GM19351 (cell line): ENCODE measurements around the gene LRRC34.
A peak's percentile ranks its signal among the peaks of the same experiment; 100 is the strongest.

ENCODE experiments used
- ATAC-seq: cut with Tn5 transposase; IDR thresholded peaks from one replicate; pipeline ENCODE4 v1.9.1; 2021; ENCODE audit warnings: mild to moderate bottlenecking, moderate library complexity; ENCODE audit not compliant: unreplicated experiment

LRRC34 gene

GRCh38 chr3:169812332-169813235, at the start of gene LRRC34, which contains the start of gene LRRIQ4:
Gene LRRC34, minus strand, starts transcription at chr3:169812904. Its CDS starts 356 bp downstream, at chr3:169812548.
Gene LRRIQ4, plus strand, starts transcription at chr3:169812870. Its CDS starts 9,052 bp downstream, at chr3:169821922.
- peak; percentile 62 for ATAC-seq

- no peak for ATAC-seq
Measured at GRCh38 chr3:169861871-169862270, 49.2 kb upstream of the LRRC34 start.

- ATAC-seq, result no peak
Measured at GRCh38 chr3:169857811-169858210, 45.1 kb upstream of the LRRC34 start.

GRCh38 chr3:169855514-169855913, 42.8 kb upstream of the LRRC34 start:
- no peak for ATAC-seq

GRCh38 chr3:169850618-169851017, 37.9 kb upstream of the LRRC34 start:
- no peak for ATAC-seq

GRCh38 chr3:169848741-169849140, 36.0 kb upstream of the LRRC34 start:
- ATAC-seq, result no peak

- no peak for ATAC-seq
Measured at GRCh38 chr3:169847896-169848295, 35.2 kb upstream of the LRRC34 start.

GRCh38 chr3:169846458-169847193, 33.9 kb upstream of the LRRC34 start:
- peak; percentile 98 for ATAC-seq

GRCh38 chr3:169842960-169843359, 30.3 kb upstream of the LRRC34 start:
- no peak for ATAC-seq

GRCh38 chr3:169841171-169841570, 28.5 kb upstream of the LRRC34 start:
- peak; percentile 66 for ATAC-seq

- no peak for ATAC-seq
Measured at GRCh38 chr3:169838511-169839030, 25.9 kb upstream of the LRRC34 start.

- ATAC-seq, result no peak
Measured at GRCh38 chr3:169836942-169837275, 24.2 kb upstream of the LRRC34 start.

GRCh38 chr3:169836078-169836941, 23.6 kb upstream of the LRRC34 start:
- peak; percentile 90 for ATAC-seq

- ATAC-seq, result no peak
Measured at GRCh38 chr3:169835533-169835932, 22.8 kb upstream of the LRRC34 start.

- no peak for ATAC-seq
Measured at GRCh38 chr3:169827712-169828111, 15.0 kb upstream of the LRRC34 start.

- ATAC-seq, result no peak
Measured at GRCh38 chr3:169825316-169825715, 12.6 kb upstream of the LRRC34 start.

GRCh38 chr3:169822983-169823382, 10.3 kb upstream of the LRRC34 start:
- no peak for ATAC-seq

GRCh38 chr3:169822540-169822939, 9.8 kb upstream of the LRRC34 start:
- no peak for ATAC-seq

- ATAC-seq, result no peak
Measured at GRCh38 chr3:169822091-169822490, 9.4 kb upstream of the LRRC34 start.

GRCh38 chr3:169818316-169818715, 5.6 kb upstream of the LRRC34 start:
- ATAC-seq, result no peak
